Panc1 (cell line): Measurements from ENCODE around the gene TMPRSS2. TPM values are rescaled to one million over a fixed set of nuclear protein-coding genes. Genes with fewer than 3 reads are reported as not detected.

Experiments used
- ATAC-seq: fragments of 200-7000 bp; cut with Tn5 transposase; 2 replicates; pipeline ENCODE4 v1.9.1; 2020; ENCODE audit warnings: mild to moderate bottlenecking, moderate library complexity
- BruUV-seq: library from RNA; stranded (reverse); fragments of 400-500 nt; replicated peaks from 2 replicates; lab custom pipeline; 2021; lab: Mats Ljungman, UMichigan
- CTCF ChIA-PET: fragments of 300-600 bp; sonication (Branson Sonifier 250); formaldehyde crosslinking; loops from one replicate; lab custom pipeline; 2022; ENCODE audit warnings: antibody characterized with exemption; lab: Charles Lee
- POLR2A ChIA-PET: fragments of 300-600 bp; sonication (Branson Sonifier 250); formaldehyde crosslinking; loops from one replicate; lab custom pipeline; 2022; ENCODE audit warnings: antibody characterized with exemption; lab: Charles Lee
- DNase-seq: peaks from one replicate; pipeline ENCODE4 v3.0.0-alpha.2; 2010; ENCODE audit warnings: low read depth, low spot score
- H3K27ac ChIP-seq: 2 replicates; pipeline ENCODE4 v1.5.1; 2011; ENCODE audit warnings: mild to moderate bottlenecking, low read length, inconsistent platforms
- H3K27me3 ChIP-seq: fragments of 200-500 bp; sonication (Bioruptor generic); 2 replicates; pipeline ENCODE4 v1.6.0; 2014; ENCODE audit warnings: low read length, inconsistent platforms; ENCODE audit not compliant: control insufficient read depth, insufficient read depth
- H3K36me3 ChIP-seq: fragments of 200-500 bp; sonication (Bioruptor generic); 2 replicates; pipeline ENCODE4 v1.5.1; 2014; ENCODE audit warnings: inconsistent platforms, mild to moderate bottlenecking, low read length, moderate library complexity; ENCODE audit not compliant: control insufficient read depth, insufficient read depth
- H3K4me1 ChIP-seq: 2 replicates; pipeline ENCODE4 v1.5.1; 2011; ENCODE audit warnings: inconsistent platforms, mild to moderate bottlenecking, low read length, moderate library complexity; ENCODE audit not compliant: control insufficient read depth, insufficient read depth
- H3K4me3 ChIP-seq, 2 experiments: 2 replicates each; pipeline ENCODE4 v1.5.1; 2011 to 2012; ENCODE audit warnings: low read depth in 2 of 2, low read length in 2 of 2, mild to moderate bottlenecking in 2 of 2, inconsistent platforms in 1 of 2, moderate library complexity in 1 of 2
- H3K9me3 ChIP-seq: fragments of 200-500 bp; sonication (Bioruptor generic); 2 replicates; pipeline ENCODE4 v1.5.1; 2014; ENCODE audit warnings: low read depth, mild to moderate bottlenecking, inconsistent platforms, low read length, moderate library complexity; ENCODE audit not compliant: control insufficient read depth, insufficient read depth
- CTCF ChIP-seq: fragments of 450-650 bp; IDR thresholded peaks from 2 replicates; pipeline ENCODE4 v1.5.1; 2017; ENCODE audit warnings: mild to moderate bottlenecking
- POLR2AphosphoS5 ChIP-seq: IDR thresholded peaks from 2 replicates; pipeline ENCODE4 v1.6.1; 2012; ENCODE audit warnings: mild to moderate bottlenecking, low read depth, low read length, moderate library complexity
- REST ChIP-seq, 2 experiments: IDR thresholded peaks; 2 replicates each; pipeline ENCODE4 v1.6.1; 2011 to 2012; ENCODE audit warnings: low read depth in 2 of 2, control low read depth in 1 of 2, low read length in 1 of 2, mild to moderate bottlenecking in 1 of 2, moderate library complexity in 1 of 2; ENCODE audit not compliant: insufficient read depth in 1 of 2
- SIN3A ChIP-seq: IDR thresholded peaks from 2 replicates; pipeline ENCODE4 v1.6.1; 2012; ENCODE audit warnings: low read depth, mild to moderate bottlenecking, low read length, moderate library complexity, borderline replicate concordance; ENCODE audit not compliant: insufficient read depth
- TCF7L2 ChIP-seq: IDR thresholded peaks from 2 replicates; pipeline ENCODE4 v1.6.1; 2011; ENCODE audit warnings: mild to moderate bottlenecking, low read depth, low read length, inconsistent platforms
- in situ Hi-C: cut with HindIII; loops from 2 replicates; pipeline ENCODE4 v1.10.0; 2016; ENCODE audit warnings: low sequenced_read_pairs, low pct_unique_long_range_greater_than_20kb
- intact Hi-C: fragments of 100-400 bp; cut with micrococcal nuclease; formaldehyde crosslinking; loops from one replicate; pipeline ENCODE4 v1.10.0; 2022; ENCODE audit not compliant: unreplicated experiment
- total RNA-seq: library from RNA; stranded (reverse); gene quantifications from one replicate; pipeline ENCODE4 v1.2.1, GENCODE V29; 2021; ENCODE audit not compliant: unreplicated experiment

TMPRSS2 gene
- total RNA-seq, 1 experiment from 2014 or later: 111 TPM

- BruUV-seq: no TSS peak
- Histone ChIP-seq H3K9me3 (no peaks in the 10 kb centered on the region), H3K36me3 (no peaks in the 10 kb centered on the region), H3K4me3 (no peak overlapping the region), H3K27ac (no peak overlapping the region), H3K27me3 (no peaks in the 10 kb centered on the region), H3K4me1 (no peaks in the 10 kb centered on the region)
- ChIA-PET POLR2A (no interaction called here), CTCF (no interaction called here)
- TF ChIP-seq REST (IDR thresholded peaks at IDR 0.05; ENCODE audit: insufficient read depth in 1 of 2, low read depth in 2 of 2, low read length in 1 of 2) (no peak), TCF7L2 (no peak), SIN3A (no peak), CTCF (no peak), POLR2AphosphoS5 (no peak)
- no peak for DNase-seq
- ATAC-seq: no peak
- intact Hi-C loops: no loop called here
- in situ Hi-C loops: no loop called here
Measured at GRCh38 chr21:41433566-41433965, 74.4 kb downstream of the TMPRSS2 start.

GRCh38 chr21:41432562-41433460, 75.1 kb downstream of the TMPRSS2 start:
- ChIA-PET POLR2A (no interaction called here), CTCF (no interaction called here)
- in situ Hi-C loops: no loop called here
- intact Hi-C loops: no loop called here
- Histone ChIP-seq H3K4me3 (no peak overlapping the region), H3K27me3 (no peaks in the 10 kb centered on the region), H3K27ac (no peak overlapping the region), H3K4me1 (no peaks in the 10 kb centered on the region), H3K36me3 (no peaks in the 10 kb centered on the region), H3K9me3 (no peaks in the 10 kb centered on the region)
- ATAC-seq: no peak
- TF ChIP-seq SIN3A (no peak), POLR2AphosphoS5 (no peak), CTCF (no peak), TCF7L2 (no peak), REST (IDR thresholded peaks at IDR 0.05; ENCODE audit: insufficient read depth in 1 of 2, low read depth in 2 of 2, low read length in 1 of 2) (no peak)
- DNase-seq: no peak
- BruUV-seq: no TSS peak
